OCI-LY1 (cell line): Measurements from ENCODE around the gene TK2.

Experiments
- CTCF ChIP-seq: fragments of 200-600 bp; sonication (generic), shearing (Covaris generic); IDR thresholded peaks from 2 replicates; pipeline ENCODE4 v1.5.1; 2017; ENCODE audit warnings: mild to moderate bottlenecking, antibody characterized with exemption, low read length, moderate library complexity, mixed read lengths
- EZH2 ChIP-seq: fragments of 200-600 bp; sonication (generic), shearing (Covaris generic); IDR thresholded peaks from 2 replicates; pipeline ENCODE4 v1.8.0; 2017; ENCODE audit warnings: borderline replicate concordance, mixed run types, mild to moderate bottlenecking, antibody characterized with exemption, low read length, moderate library complexity, mixed read lengths

- TF ChIP-seq CTCF (peak; percentile 28; the same call in 1 of the 2 replicates), EZH2 (no peak)
Observed at GRCh38 chr16:66511602-66512271, 38.2 kb downstream of the TK2 start.
